ENCODE results near the gene SNX9.

SNX9 gene

DNA sequence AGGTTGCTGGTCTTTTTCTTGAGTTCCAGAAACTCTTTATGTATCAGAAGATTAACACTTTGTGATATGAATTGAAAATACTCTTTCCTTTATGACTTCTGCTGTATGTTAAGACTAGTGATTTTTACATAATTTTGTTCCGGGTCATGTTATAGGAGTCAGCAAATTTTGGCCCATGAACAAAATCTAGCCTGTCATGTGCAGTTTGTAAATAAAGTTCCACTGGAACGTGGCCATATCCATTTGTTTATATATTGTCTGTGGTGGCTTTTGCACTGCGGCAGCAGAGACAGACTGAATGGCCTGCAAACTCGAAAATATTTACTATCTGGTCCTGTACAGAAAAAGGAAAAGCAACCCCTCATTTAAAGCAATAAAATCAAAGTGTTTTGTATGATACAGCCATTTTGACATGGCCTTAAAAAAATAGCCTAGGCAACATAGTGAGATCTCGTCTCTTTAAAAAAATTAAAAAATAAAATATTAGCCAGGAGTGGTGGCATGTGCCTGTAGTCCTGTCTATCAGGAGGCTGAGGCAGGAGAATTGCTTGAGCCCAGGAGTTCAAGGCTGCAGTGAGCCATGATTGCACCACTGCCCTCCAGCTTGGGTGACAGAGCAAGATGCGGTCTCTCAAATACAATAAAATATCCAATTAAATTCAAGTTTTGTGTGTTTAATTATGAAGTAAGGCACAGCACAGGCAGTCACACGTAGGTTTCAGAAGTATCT lies 36.9 kb downstream of the SNX9 start:
- Histone ChIP-seq H3K4me2 (ENCODE audit: low read length) (no peak overlapping the region), H3K79me2 (ENCODE audit: insufficient read depth, low read length) (no peaks in the 10 kb centered on the region), H3K9me3 (ENCODE audit: low read length) (no peaks in the 10 kb centered on the region), H2AFZ (ENCODE audit: low read length) (no peak overlapping the region), H3K36me3 (ENCODE audit: insufficient read depth, low read length) (no peaks in the 10 kb centered on the region), H3K9ac (ENCODE audit: low read length) (no peak overlapping the region), H3F3A (ENCODE audit: insufficient read depth, low read length) (no peaks in the 10 kb centered on the region), H3K9me2 (ENCODE audit: low read depth, low read length) (no peaks in the 10 kb centered on the region), H4K20me1 (ENCODE audit: insufficient read depth, low read length) (no peaks in the 10 kb centered on the region), H3K4me1 (ENCODE audit: insufficient read depth, low read length, severe bottlenecking) (no peaks in the 10 kb centered on the region), H3K27me3 (ENCODE audit: insufficient read depth, low read length) (no peaks in the 10 kb centered on the region), H3K27ac (ENCODE audit: low read depth, low read length, poor library complexity, severe bottlenecking) (no peak overlapping the region), H3K4me3 (ENCODE audit: low read depth, low read length, poor library complexity, severe bottlenecking) (no peak overlapping the region)
- TF ChIP-seq, protein P1, sequence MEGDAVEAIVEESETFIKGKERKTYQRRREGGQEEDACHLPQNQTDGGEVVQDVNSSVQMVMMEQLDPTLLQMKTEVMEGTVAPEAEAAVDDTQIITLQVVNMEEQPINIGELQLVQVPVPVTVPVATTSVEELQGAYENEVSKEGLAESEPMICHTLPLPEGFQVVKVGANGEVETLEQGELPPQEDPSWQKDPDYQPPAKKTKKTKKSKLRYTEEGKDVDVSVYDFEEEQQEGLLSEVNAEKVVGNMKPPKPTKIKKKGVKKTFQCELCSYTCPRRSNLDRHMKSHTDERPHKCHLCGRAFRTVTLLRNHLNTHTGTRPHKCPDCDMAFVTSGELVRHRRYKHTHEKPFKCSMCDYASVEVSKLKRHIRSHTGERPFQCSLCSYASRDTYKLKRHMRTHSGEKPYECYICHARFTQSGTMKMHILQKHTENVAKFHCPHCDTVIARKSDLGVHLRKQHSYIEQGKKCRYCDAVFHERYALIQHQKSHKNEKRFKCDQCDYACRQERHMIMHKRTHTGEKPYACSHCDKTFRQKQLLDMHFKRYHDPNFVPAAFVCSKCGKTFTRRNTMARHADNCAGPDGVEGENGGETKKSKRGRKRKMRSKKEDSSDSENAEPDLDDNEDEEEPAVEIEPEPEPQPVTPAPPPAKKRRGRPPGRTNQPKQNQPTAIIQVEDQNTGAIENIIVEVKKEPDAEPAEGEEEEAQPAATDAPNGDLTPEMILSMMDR (IDR thresholded peaks at IDR 0.05; ENCODE audit: low read length): no peak
- no peak for TF ChIP-seq EZH2 (IDR thresholded peaks at IDR 0.05; ENCODE audit: borderline replicate concordance, low read length)

DNA sequence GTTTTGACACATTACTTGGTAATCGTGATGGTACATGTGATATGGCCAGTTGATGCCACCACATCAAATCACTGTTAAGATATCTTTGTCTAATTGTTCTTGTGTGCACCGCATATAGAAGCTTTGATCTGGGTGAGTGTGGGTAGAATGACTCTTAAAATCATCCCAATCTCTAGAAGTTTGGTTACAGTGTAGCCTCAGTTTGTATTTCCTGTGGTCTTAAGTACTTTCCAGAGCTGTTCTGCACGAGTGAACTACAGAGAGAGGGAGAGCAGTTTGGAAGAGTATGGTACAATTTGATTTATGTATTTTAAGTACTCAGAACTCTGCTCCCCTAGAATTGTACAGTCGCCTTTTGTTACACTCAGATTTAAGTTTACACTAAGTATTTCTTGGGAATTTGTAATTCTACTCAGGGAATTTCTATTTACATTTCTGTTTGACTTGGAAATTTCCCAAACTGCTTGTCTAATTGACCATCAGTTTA lies 37.5 kb downstream of the SNX9 start:
- no peaks in the 10 kb centered on the region for H3K36me3 ChIP-seq (ENCODE audit: insufficient read depth, low read length)
- H3K4me2 ChIP-seq (ENCODE audit: low read length): no peak overlapping the region
- no peak overlapping the region for H3K9ac ChIP-seq (ENCODE audit: low read length)
- no peaks in the 10 kb centered on the region for H3F3A ChIP-seq (ENCODE audit: insufficient read depth, low read length)
- no peaks in the 10 kb centered on the region for H3K9me2 ChIP-seq (ENCODE audit: low read depth, low read length)
- no peak overlapping the region for H3K27ac ChIP-seq (ENCODE audit: low read depth, low read length, poor library complexity, severe bottlenecking)
- no peaks in the 10 kb centered on the region for H3K79me2 ChIP-seq (ENCODE audit: insufficient read depth, low read length)
- no peaks in the 10 kb centered on the region for H4K20me1 ChIP-seq (ENCODE audit: insufficient read depth, low read length)
- no peaks in the 10 kb centered on the region for H3K27me3 ChIP-seq (ENCODE audit: insufficient read depth, low read length)
- H3K4me1 ChIP-seq (ENCODE audit: insufficient read depth, low read length, severe bottlenecking): no peaks in the 10 kb centered on the region
- H3K4me3 ChIP-seq (ENCODE audit: low read depth, low read length, poor library complexity, severe bottlenecking): no peak overlapping the region
- TF ChIP-seq, protein P1 (IDR thresholded peaks at IDR 0.05; ENCODE audit: low read length): no peak
- TF ChIP-seq EZH2 (IDR thresholded peaks at IDR 0.05; ENCODE audit: borderline replicate concordance, low read length): no peak
- no peaks in the 10 kb centered on the region for H3K9me3 ChIP-seq (ENCODE audit: low read length)
- H2AFZ ChIP-seq (ENCODE audit: low read length): no peak overlapping the region

DNA sequence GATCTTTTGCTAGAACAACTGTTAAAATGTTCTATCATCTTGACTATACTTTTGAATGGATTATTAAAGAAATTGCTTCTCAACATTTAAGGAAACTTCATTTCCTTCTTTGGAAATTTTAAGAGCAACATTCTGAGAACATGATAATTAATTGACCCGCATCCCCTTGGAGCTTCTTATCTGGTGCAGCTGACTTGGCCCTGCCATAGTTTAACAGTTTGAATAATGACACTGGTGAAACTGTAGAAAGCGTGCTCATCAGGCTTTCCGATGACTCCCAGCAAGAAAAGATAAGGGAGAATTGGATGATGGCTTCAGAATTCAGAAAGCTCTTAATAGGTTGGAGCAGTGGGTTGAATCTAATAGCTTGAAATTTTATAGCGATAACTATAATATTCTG lies 38.1 kb downstream of the SNX9 start:
- no peaks in the 10 kb centered on the region for H4K20me1 ChIP-seq (ENCODE audit: insufficient read depth, low read length)
- no peaks in the 10 kb centered on the region for H3K4me1 ChIP-seq (ENCODE audit: insufficient read depth, low read length, severe bottlenecking)
- no peak overlapping the region for H3K4me3 ChIP-seq (ENCODE audit: low read depth, low read length, poor library complexity, severe bottlenecking)
- H2AFZ ChIP-seq (ENCODE audit: low read length): no peak overlapping the region
- no peaks in the 10 kb centered on the region for H3F3A ChIP-seq (ENCODE audit: insufficient read depth, low read length)
- no peaks in the 10 kb centered on the region for H3K79me2 ChIP-seq (ENCODE audit: insufficient read depth, low read length)
- TF ChIP-seq, protein P1 (IDR thresholded peaks at IDR 0.05; ENCODE audit: low read length): no peak
- no peak for TF ChIP-seq EZH2 (IDR thresholded peaks at IDR 0.05; ENCODE audit: borderline replicate concordance, low read length)
- H3K27ac ChIP-seq (ENCODE audit: low read depth, low read length, poor library complexity, severe bottlenecking): no peak overlapping the region
- no peak overlapping the region for H3K9ac ChIP-seq (ENCODE audit: low read length)
- H3K9me2 ChIP-seq (ENCODE audit: low read depth, low read length): no peaks in the 10 kb centered on the region
- no peaks in the 10 kb centered on the region for H3K36me3 ChIP-seq (ENCODE audit: insufficient read depth, low read length)
- no peaks in the 10 kb centered on the region for H3K9me3 ChIP-seq (ENCODE audit: low read length)
- H3K27me3 ChIP-seq (ENCODE audit: insufficient read depth, low read length): no peaks in the 10 kb centered on the region
- H3K4me2 ChIP-seq (ENCODE audit: low read length): no peak overlapping the region
